Suppressor macrophage (primary cell): ENCODE measurements around the gene ADIRF.
"Not testable (repeated sequence)": the region's sequence is repeated elsewhere in the genome, so short reads cannot be mapped to it uniquely, and the experiment has no call there.

Experiments
- DNase-seq, 4 experiments: peaks; one replicate each; pipeline ENCODE4 v3.0.0-alpha.2; 2020 to 2022

The ADIRF gene

DNA sequence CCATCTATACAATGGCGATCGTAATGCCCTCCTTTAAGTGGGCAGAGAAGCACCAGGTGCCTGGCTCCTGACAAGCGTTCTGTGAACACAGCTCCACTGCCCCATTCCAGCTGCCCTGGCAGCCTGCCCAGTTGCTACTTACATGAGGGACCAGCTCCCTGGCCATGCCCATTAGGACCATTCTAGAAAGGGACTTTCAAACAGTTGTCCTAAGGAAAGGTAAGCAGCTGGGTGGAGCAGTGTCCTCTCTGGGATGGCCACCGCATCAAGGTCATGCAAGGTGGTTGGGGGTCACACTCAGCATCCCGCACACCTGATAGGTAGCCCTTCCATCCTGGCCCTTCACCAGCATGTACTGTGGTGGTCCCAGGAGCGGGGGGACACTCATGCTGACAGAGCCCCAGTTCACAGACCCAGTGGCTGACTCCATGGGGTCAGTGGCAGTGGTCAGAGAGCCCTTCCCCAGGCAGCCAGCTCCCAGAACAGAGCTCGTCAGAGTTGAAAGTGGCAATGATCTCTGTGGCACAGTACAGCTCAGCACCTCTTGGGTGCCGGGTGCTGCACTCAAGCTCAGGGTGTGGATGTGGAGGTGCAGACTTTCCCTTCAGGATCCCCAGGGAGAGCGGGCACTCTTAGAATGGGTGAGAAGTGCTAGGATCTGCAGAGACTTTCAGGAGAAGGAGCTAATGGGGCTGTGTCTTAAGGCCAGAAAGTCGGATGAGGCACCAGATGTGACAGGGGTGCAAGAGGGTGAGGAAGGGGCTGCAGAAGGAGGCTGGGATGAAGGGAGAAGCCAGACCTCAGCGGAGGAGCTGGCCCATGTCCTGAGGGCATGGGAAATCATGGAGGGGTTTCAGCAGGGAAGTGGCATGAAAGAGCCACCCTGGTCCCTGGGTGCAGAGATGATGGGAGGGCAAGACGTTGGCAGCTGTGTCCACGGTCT lies 21.8 kb upstream of the ADIRF start:
- DNase-seq: no peak

DNA sequence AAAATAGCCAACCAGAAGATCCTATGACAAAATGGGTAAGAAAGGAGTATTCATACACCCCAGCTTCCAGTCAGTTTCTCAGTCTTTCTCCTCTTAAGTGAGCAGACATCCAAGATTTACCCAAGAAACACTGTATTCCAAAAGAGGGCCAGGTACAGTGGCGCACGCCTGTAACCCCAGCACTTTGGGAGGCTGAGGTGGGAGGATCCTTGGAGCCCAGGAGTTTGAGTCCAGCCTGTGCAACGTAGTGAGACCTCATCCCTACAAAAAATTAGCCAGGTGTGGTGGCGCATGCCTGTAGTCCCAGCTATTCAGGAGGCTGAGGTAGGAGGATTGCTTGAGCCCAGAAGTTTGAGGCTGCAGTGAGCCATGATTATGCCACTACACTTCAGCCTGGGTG lies 20.5 kb upstream of the ADIRF start:
- DNase-seq: not testable (repeated sequence)

DNA sequence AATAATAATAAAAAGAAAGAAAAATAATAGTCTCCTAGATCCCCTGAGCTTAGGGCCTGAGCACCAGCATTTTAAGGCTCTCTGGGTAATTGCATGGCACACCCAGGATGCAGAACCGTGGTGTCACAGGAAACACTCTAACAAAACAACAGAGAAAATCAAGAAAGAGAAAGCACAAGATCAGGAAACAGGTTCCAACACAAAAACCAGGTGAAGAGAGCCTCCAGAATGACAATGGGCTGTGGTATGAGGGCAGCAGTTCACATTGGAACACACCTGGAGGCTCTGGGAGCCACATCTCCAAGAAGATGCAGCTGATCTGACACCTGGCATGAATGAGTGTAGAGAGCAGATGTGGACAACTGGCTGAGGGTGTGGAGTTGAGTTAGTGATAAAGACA lies 17.9 kb upstream of the ADIRF start:
- no peak for DNase-seq

DNA sequence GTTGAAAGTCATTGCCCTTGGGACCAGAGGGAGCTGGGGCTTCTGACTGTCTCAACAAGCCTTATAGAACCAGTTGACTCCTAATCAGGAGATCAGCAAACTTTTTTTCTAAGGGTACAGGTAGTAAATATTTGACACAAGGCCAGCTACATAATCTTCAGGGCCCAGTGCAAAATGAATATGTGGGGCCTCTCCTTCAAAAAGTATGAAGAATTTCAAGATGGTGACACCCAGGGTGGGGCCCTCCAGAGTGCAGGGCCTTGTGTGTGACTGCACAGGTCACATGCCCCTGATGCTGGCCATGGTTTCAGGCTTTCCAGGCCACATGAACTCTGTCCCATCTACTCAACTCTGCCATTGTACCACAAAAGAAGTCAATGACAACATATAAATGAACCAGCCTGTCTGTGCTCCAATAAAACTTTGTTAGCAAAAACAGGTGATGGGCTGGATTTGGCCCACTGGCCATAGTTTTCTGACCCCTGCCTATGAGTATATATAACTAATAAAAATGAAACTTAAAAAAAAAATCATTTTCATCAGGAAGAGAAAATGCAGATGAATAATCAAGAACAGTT lies 17.0 kb upstream of the ADIRF start:
- DNase-seq: no peak

DNA sequence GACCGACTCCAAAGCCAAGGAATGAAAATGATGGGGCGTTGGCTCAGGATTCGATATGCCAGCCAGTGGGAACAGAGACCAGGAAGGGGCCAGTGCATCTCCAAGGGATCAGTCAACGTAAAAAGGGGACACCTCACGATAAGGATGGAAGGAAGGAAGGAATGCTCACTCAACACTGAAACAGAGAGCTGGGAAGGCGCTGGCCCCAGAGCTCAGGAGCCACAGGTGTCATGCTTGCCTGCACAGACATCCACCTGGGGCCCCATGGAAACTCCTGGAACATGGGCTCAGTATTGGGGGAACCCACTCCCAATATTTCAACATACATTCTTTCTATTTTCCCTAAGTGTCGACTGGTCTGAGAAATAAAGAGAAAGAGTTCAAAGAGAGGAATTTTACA lies 16.2 kb upstream of the ADIRF start:
- DNase-seq: no peak

- not testable (repeated sequence) for DNase-seq
These were observed 15.6 kb upstream of the ADIRF start for GRCh38 chr10:86952697-86953096.

DNA sequence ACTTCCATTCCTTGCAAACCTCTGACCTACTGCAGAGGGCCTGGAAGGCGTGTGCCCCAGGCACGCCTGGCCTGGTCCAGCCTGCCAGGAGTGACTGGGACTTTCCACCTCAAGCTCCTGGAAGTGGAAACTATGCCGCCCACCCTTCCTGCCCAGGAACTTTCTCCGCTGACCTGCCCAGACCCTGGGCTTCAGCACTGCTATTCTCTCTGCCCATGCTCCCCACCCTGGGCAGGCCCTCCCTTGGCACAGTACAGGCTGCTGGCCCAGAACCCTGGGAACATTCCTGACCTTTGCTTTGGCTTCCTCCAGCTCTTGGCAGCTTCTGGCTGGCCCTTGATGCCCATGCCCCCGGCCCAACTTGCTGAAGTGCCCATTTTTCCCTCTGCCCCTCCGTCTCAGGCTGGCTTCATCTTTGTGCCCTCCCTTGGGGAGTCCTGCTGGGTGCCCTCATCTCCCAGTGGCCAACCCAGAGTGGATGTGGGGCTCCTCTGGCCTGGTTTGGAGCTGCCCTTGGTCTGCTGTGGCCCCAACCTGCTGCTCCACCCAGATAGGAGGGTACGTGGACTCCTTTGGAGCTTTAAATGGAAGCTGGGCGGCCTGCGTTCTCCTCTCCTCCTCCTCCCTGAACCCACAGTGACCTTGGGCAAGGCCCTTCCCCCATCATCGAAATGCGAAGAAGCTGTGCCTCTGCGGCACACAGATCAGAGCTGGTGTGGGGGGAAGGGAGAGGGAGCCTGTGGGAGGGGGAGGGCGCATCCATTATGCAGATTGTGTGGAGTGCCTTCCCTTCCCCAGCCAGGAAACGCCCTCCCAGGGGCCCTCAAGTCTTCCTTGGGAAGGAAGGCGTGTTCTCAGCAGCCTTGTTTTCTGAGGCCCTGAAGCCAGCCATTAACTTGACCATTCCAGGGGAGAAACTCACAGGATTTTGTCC lies 14.3 kb upstream of the ADIRF start:
- DNase-seq: no peak

GRCh38 chr10:86954681-86955500 lies 13.4 kb upstream of the ADIRF start:
- no peak for DNase-seq

DNA sequence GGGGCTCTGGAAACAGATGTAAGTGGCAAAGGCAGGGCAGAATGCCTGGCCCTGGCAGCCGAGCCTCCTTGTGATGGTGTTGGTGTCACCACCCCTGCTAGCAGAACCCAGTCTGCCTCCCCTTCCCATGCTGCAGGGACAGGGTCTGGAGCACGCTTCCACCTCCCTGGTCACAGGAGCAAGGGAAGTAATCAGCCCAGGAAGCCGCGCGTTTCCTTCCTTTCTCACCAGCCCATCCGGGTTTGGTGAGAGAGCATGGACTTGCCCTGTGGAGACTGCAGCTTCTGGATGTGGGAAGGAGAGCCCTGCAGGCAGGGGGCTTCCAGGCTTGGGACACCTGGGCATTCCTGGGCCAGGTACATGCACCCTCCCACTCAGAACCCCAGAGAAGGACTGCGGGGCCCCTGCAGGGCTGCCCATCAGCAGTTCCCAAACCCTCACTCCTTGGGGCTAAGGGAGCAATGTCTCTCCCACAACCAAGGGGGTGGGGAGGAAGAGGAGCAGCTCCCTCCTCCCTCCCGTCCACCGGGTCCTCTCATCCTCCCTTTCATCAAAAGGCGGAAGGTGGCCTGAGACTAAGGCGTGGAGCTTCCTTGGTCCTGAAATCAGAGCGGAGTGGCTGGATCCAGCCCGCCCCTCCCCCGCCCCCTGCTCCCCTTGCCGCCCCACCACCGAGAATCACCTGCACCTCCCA lies 12.6 kb upstream of the ADIRF start:
- no peak for DNase-seq

DNA sequence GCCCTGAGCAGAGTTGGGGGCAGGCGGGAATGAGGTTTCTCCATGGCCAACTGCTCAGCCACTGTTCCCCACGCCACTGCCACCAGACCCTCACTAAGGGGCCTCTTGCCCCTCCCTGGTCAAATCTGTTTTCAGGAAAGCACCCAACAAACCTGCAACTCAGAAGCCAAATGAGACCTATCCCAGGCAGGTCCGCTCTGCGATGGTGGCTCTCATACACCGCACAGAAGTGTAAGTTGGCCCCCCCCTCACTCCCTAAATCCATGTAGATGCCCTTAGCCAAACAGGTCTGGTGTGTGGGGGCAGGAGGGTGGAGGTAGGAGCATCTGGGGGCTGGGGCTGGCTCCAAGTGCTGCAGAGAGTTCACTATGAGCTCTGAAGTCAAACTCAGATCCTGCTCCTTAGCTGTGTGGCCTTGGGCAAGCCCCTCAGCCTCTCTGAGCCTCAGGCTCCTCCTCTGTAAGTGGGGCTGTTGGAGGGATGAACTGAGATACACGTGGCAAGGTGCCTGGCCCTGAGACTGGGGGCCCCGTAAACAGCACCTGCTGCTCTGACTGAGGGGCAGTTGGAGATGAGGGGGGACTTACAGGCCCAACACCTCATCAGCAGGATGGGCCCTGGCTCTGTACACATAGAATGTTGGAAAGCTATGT lies 12.0 kb upstream of the ADIRF start:
- DNase-seq: no peak

DNA sequence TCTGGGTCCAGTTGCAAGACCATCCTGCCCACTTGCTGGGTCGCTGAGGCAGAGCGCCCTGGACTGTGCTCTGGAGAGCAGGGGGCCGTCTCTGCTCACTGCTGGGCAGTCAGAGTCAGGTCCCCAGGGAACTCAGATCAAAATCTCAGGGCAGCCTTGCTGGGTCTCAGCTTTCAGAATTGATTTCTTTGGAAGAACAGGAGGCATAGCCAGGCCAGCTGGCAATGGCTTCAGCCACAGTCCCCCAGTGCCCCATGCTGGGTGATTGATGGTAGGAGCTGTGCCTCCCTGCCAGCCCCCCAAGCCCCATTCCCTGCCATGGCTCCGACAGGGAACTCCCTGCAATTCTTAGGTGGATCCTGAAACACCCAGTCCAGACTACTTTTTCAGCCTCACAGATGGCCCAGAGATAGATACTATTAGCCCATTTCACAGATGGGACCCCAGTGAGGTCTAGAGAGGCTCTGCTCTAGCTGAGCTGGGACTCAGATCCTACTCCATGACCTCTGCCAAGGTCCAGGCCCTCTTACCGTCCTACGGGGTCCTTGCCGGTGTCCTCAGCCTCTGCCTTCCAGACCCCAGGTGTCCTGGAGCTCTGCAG lies 11.3 kb upstream of the ADIRF start:
- DNase-seq: no peak

- DNase-seq: peak in 1 of 4 experiments; percentile 24
These were observed 10.7 kb upstream of the ADIRF start, which contains the start of gene MMRN2 for GRCh38 chr10:86957471-86958115. TSS of gene MMRN2 (minus strand) at chr10:86957615. CDS start at chr10:86957541, 74 bp downstream.

GRCh38 chr10:86958116-86958900 lies 10.0 kb upstream of the ADIRF start, which contains the start of gene SNCG:
TSS of gene SNCG (plus strand) at chr10:86958599. CDS start at chr10:86958698, 99 bp downstream.
- no peak for DNase-seq

DNA sequence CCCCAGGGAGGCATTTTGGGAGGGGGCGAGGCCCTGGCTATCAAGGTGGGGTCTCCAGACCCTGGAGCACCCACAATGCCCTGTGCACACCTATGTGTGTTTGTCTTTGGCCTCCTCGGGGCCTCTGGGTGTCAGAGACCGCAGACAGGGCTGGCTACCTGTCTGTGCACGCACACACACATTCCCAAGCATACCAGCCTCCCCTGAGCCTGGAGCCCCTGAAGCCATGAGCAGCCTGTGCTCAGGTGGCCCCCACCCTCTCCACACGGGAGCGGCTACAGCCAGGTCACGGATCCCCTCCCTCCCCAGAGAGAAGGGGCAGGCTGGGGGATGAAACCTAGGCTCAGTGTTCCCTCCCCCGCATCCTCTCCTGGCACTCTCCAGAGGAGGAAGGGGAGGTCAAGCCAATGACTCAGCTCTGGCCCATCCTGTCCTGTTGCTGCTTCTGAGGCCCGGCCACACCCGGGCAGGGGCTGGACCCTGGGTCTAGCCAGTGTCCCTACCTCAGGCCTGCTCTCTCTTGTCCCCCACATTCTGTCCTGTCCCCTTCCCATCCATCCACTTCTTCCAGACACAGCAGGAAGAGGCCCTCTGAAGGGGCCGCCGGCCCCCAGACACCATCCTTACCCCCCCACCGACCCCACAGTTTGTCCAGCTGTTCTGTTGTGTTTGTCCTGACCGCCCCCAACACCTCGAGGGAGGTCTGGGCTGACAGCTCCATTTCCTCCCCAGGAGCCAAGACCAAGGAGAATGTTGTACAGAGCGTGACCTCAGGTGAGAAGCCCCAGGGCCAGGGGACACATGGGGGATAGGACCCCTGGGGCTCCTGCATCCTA lies 9.2 kb upstream of the ADIRF start:
- DNase-seq: peak in 2 of 4 experiments; percentile 20 to 24

DNA sequence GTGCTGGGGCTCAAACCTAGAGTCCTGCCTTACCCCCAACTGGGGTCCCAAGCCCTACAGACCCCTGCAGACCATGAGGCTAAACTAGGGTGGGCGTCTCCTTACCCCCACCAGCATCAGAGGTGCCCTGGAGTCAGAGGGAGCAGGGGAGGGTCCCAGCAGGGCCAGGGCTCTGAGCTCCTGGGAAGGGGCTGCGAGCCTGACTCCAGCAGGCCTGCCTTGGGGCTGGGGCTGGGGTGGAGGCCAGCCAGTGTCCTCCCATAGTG lies 8.6 kb upstream of the ADIRF start:
- DNase-seq: no peak

DNA sequence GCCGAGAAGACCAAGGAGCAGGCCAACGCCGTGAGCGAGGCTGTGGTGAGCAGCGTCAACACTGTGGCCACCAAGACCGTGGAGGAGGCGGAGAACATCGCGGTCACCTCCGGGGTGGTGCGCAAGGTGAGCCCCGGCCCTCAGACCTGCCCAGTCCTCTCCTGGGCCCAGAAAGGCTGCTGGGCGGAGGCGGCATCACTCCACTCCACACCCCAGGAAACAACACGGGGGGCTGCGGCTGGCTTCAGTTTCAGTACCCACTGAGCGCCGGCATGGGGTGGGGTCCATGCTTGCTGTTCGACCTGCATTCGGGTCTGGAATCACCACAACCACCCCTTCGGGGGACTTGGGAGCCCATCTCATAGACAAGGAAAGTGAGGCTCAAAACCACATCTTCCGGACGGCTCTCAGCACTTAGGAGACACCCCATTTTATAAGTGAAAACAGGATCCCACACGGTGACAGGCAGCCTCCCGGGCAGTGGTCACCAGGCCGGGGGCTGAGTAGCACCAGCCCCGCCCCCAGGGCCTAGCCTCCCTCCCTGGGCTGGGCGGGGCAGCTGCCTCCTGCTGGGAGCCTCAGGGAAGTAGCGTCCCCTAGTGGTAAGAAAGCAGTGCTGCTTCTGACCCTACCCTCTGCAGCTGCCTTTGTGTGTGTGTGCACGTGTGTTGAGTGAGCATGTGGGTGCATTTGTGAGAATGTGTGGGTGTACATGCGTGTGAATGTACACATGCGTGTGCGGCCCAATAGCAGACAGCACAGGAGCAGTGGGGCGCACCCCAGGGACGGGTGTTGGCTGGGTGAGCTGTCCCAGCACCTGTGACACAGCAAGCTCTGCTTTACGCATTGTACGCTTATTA lies 8.0 kb upstream of the ADIRF start:
- DNase-seq: peak; percentile 51 to 78 (median 70)

- DNase-seq: no peak
These were observed 7.3 kb upstream of the ADIRF start for GRCh38 chr10:86960863-86961434.
